ENCODE data around the gene PPIE. TPM values are rescaled to one million over a fixed set of nuclear protein-coding genes. Genes with fewer than 3 reads are reported as not detected.

The PPIE gene
- total and polyA plus RNA-seq, 2 of the 4 experiments (the other 2 are of a cell fraction) = 40.9 to 68.1 TPM

GRCh38 chr1:39722495-39722894, 16.2 kb upstream of the PPIE start:
- Histone ChIP-seq H3K4me3 (ENCODE audit: insufficient read depth, low read depth, low read length) (no peak overlapping the region), H3K4ac (ENCODE audit: low read depth, low read length) (no peak overlapping the region), H2BK15ac (ENCODE audit: low read depth, low read length) (no peak overlapping the region), H2BK5ac (ENCODE audit: low read depth, low read length, poor library complexity, severe bottlenecking) (no peak overlapping the region), H2BK20ac (ENCODE audit: low read depth, low read length) (no peak overlapping the region), H3K9ac (ENCODE audit: low read depth, low read length) (no peak overlapping the region), H3K9me3 (ENCODE audit: control insufficient read depth, insufficient read depth, low read length) (no peaks in the 10 kb centered on the region), H3K4me2 (ENCODE audit: low read depth, low read length) (no peak overlapping the region), H3K56ac (ENCODE audit: extremely low read depth, insufficient read depth, low read length) (no peak overlapping the region), H2AK5ac (ENCODE audit: low read depth, low read length) (no peak overlapping the region), H3K27ac (ENCODE audit: insufficient read depth, low read length) (no peak overlapping the region), H3K23ac (ENCODE audit: low read depth, low read length) (no peak overlapping the region), H3K14ac (replicated peaks; ENCODE audit: low read depth, low read length) (no peak overlapping the region), H4K20me1 (ENCODE audit: insufficient read depth, low read length) (no peaks in the 10 kb centered on the region), H2AK9ac (replicated peaks; ENCODE audit: low read depth, low read length, poor library complexity) (no peak overlapping the region), H3K18ac (ENCODE audit: low read depth, low read length) (no peak overlapping the region), H4K91ac (ENCODE audit: insufficient read depth, low read depth, low read length) (no peak overlapping the region), H3K36me3 (ENCODE audit: control insufficient read depth, insufficient read depth, low read length) (no peaks in the 10 kb centered on the region), H3K9me1 (ENCODE audit: insufficient read depth, low read length) (no peaks in the 10 kb centered on the region), H3K4me1 (ENCODE audit: control insufficient read depth, insufficient read depth, low read length) (no peaks in the 10 kb centered on the region), H4K5ac (ENCODE audit: low read depth, low read length) (no peak overlapping the region), H3K79me1 (ENCODE audit: low read depth in 1 of 2, low read length in 2 of 2) (no peaks in the 10 kb centered on the region), H2AFZ (replicated peaks; ENCODE audit: low read length, poor library complexity) (no peak overlapping the region), H2BK120ac (ENCODE audit: low read depth, low read length) (no peak overlapping the region), H4K8ac (ENCODE audit: low read depth in 2 of 2, low read length in 2 of 2) (no peak overlapping the region), H3K27me3 (ENCODE audit: control insufficient read depth, insufficient read depth, low read length) (peaks cover 41% of the 10 kb centered on the region)
- dilution Hi-C loops (cut with HindIII; ENCODE audit: low sequenced_read_pairs, unreplicated experiment) = no loop called here
- in situ Hi-C loops (cut with MboI; ENCODE audit: low sequenced_read_pairs) = no loop called here
- WGBS, 2 experiments (ENCODE audit: extremely low coverage in 2 of 2, insufficient read length in 1 of 2) = no CpG with 5 or more reads among the region's 2 CpGs
- TF ChIP-seq SMC3 (IDR thresholded peaks at IDR 0.05; ENCODE audit: low read depth, low read length) (no peak), MAZ (IDR thresholded peaks at IDR 0.05; ENCODE audit: borderline replicate concordance, low read depth, low read length) (no peak), CEBPB (IDR thresholded peaks at IDR 0.05; ENCODE audit: low read depth, low read length) (no peak), BHLHE40 (IDR thresholded peaks at IDR 0.05; ENCODE audit: low read depth, low read length) (no peak), FOS (IDR thresholded peaks at IDR 0.05; ENCODE audit: low read depth, low read length) (no peak)
- ATAC-seq (ENCODE audit: low read depth) = 0 out of 2 replicates have a peak, but pooled peaks have one; percentile 40
- POLR2A ChIA-PET (ENCODE audit: unreplicated experiment) = no interaction called here
- CTCF ChIA-PET = no interaction called here
- peak; percentile 46 for DNase-seq
- intact Hi-C loops (cut with micrococcal nuclease) = no loop called here
- no TSS peak for BruUV-seq (replicated peaks)

Measured in IMR-90 (cell line).